Activated CD4-positive, alpha-beta T cell treated with anti-CD3 and anti-CD28 coated beads, Interleukin-2, amount 50 U/mL, for 1 hour (primary cell): Measurements from ENCODE around the gene EQTN.

Experiments used
- DNase-seq: peaks from one replicate; pipeline ENCODE4 v3.0.0-alpha.2; 2020

The EQTN gene

DNA sequence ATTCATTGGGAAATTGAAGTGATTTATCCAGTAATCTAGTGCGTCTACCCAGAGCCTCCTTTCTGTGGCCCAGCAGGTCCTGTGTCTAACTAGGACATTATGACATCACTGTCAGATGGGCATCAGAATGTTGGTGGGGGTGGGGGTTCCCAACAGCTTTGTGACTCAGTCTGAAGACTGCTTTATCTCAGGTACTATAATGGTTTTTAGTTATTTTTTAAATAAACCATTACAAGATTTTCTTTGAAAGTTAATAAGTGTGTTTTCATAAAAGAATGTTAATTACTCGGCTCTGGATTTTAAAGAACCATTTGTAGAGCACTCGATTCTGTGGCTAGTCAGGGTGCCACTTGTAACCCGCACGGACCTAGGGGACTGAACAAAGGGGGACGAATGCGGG is at the start of gene EQTN:
Gene EQTN (minus strand): TSS at position 101 of the 400 bp plus-strand sequence. CDS start 95 bp downstream, at position 6.
- no peak for DNase-seq

DNA sequence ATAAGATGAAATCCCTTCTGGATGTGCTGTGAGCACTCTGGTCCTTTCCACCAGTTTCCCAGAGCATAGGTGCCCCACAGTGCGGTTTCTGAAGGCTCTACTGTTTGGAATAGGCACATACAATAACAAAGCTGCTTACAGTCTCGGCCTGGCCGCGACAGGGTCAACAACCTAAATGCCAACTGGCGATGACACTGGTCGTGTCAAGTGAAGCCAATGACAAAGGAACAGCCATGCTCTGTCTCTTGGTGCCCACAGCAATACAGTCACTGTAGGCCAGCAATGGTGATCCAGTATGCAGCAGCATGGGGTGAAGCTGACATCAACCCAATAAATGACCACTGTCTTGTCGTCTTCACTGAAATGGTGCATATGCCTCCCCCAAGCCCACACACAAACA is 47.8 kb upstream of the EQTN start:
- no peak for DNase-seq

DNA sequence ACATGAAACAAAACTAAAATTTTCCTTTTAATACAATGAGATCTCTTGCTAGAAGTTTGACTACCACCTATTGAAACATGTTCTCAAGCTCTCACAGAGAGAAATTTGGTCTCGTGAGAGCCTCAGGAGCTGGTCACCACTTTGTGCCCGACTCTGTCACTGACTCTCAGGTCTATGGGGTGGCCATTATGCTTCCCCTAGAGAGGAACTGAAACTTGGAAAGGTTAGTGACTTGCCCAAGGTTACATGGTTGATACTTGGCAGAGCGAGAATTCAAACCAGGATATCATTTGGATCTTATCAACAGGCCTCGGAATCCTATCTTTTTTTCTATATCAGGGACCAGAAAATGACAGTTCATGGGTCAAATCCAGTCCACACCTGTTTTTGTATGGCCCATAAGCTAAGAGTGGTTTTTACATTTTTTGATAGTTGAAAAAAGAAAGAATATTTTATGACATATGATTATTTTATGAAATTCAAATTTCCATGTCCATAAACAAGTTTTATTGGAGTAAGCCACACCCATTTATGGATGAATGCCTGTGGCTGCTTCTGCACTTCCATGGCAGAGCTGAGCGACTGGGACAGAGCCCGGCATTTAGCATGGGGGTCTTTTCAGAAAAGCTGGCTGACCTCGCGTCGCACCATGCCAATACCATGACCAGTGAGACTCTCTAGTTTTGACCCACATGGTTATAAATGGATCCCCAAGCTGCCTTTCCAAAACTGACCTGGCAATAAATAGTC is 44.8 kb upstream of the EQTN start:
- DNase-seq = no peak

DNA sequence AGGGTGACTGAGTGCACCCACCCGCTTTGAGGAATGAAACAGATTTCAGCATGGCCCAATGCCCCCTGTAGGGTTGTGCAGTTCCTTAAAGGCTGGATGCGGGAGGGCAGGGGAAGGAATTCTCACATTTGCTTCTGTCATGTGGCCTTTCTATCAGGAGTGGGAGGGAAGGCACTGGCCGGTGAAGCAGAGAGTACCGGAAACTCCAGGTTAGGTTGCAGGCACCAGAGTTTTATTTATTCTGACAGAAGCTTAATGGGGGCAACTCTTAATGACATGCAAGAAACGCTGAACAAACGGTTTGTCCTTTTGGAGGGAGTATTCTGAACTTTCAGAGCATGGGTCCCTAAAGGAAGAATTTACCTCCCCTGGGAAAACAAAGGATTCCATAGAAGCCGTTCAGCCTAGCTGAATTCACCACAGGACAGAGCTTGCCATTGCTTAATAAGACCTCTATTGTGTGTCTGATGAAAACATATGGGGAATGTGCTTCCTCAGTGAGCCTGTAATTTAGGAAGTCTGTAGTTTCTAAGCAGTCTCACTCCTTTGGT is 44.1 kb upstream of the EQTN start:
- DNase-seq = no peak

DNA sequence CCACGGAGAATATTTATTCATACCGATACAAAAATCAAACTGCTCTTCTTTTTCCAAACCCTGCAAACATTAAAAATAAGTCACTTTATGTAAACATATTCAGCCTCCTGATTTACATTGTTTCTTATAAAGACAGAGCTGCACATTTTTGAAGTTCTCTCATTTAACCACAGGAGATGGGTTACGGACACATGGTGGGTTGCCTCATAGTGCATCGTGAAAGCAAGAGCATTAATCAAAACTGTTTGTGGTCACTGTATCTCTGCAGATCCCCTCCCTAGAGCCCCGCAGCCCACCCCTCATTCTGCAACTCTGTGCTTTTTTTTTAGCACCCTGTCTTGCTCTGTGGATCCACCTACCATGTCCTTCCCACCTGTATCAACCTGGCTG is 43.3 kb upstream of the EQTN start:
- no peak for DNase-seq

DNA sequence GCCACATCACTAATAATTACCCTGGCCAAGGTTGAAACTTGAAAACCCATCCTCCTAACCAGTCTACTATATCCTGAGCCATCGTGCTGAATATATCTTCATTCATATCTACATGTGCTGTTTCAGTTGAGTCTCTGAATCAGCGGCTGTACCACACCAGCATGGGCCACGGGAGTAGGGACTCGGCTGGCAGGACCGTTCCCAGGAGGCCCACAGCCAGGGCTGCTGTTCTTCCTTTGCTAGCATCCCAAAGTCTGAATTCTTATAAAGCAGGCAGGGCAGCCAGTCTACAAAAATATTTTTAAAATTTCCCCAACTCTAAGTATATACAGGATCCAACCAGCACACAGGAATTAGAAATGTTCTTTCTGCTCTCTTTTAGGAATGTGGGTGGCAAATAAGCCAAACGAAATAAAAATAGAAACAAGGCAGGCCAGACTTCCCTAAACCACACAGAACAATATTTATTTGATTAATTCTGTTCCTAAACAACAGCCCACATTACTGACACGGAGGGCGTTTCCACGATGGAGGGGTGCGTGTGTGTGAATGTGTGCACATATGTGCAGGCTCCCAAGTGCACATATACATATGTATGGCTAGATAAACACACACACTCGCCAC is 42.8 kb upstream of the EQTN start:
- no peak for DNase-seq

DNA sequence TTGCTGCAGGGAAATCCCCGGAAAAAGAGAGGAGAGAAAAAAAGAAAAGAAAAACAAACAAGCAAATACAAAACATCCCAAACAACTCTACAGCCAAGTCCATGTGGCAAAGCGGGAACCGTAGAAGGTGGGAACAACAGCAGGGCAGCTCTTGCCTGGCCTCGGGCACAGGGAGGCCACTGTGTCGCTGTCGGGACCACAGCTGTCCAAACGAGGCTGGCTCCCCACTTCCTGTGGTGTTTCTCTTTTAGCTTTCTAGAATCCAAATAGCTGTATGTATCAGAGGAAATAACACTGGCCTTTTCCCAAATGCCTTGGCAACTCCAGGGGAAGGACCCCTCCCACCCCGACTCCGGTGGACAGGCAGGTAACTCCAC is 41.6 kb upstream of the EQTN start:
- no peak for DNase-seq

DNA sequence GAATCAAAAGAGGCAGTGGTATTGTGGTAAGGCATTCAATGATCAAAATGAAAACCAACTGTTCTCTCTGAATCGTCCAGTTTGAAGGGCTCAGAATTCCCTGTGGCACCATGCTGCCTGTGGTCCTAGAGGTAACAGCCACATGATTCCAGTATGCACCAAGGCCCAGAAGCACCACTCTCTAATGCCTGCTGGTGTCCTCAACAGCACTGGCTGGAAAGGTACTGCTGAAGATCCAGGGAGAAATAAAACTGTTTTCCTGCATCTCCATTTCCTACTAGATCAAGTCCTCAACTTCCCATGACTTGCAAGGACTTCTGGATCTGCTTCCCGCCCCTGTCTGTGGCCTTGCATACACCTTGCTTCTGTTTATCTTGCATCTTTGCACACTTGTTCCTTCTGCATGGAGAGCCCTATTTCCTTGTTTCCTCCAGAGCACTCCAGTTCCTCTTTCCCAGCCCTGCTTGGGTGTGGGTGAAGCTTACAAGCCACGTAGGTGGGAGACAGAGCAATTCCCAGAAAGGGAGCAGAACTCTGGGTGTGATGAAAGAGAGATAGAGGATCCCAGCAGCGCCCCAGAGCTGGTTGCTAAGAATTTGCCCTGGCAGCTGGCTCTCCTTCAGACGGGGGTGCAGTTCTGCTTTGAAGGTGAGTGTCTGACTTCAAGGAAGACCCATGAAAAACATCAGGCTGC is 41.0 kb upstream of the EQTN start:
- DNase-seq = no peak

DNA sequence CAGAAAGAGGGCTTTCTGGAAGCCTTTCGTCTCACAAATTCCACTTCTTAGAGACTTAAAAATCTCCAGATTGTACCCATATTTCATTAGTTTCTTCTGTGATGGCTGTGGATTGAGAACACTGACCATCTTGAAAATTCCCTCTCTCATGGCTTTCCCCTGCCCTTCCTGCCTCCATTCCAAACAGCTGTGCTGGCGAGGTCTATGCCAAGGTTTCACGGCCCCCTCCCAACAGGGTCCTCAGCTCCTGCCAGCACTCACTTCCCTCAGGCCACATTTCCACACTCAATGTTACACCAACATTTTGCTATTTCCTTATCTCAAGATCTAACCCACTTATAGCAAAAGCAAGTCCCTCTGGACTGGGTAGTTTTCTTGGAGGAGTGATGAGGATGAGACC is 40.3 kb upstream of the EQTN start:
- DNase-seq = no peak

DNA sequence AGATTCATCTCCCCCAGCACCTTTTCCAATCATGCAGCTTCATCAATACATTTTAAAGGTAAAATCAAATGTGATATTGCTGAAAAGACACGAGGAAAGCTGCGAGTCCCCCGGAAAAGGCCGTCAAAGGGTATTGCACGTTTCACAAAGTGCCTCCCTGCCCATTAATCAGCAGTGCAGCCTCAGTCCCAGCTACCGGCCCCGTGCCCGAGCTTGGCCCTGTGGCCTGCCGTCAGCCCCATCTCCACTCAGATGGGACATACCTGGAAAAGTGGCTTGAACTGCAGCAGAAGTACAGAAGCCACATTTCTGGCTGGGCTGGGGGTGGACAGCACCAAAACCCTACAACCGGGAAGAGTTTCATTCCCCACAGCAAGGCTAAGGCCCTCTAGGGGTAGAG is 39.9 kb upstream of the EQTN start:
- DNase-seq = no peak

DNA sequence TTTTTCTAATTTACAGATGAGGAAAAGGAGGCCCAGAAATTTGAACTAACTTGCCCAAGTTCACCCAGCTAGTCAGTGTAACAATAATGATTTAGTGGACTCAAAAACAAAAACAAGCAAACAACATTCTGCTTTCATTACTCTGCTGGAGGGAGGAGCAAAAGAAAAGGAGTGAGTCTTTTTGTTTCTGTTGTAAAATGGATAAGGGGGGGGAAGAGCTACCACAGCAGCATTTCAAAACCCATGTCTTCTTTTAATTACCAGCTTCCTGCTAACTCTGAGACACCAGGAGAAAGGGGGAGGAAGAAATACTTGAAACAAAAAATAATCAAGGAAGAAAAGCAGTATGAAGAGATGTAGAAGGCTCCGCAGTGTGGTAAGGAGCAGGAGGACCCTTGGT is 39.2 kb upstream of the EQTN start:
- DNase-seq = no peak

DNA sequence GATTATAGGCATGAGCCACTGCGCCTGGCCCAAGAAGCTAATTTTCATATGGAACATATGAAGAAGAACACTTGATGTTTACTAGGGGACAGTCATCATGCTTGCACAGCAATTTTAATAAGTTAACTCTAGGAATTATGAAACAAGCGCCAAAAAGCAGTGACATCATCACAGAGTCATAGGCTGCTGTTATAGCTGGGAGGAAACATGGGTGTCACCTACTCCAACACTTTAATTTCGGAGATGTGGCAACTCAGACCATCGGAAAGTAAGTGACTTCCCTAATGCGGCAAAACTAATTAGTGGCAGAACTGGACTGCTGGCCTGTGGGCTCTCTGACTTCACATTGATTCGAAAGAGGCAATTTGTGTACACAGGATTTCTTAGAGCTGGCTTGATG is 38.1 kb upstream of the EQTN start:
- no peak for DNase-seq

DNA sequence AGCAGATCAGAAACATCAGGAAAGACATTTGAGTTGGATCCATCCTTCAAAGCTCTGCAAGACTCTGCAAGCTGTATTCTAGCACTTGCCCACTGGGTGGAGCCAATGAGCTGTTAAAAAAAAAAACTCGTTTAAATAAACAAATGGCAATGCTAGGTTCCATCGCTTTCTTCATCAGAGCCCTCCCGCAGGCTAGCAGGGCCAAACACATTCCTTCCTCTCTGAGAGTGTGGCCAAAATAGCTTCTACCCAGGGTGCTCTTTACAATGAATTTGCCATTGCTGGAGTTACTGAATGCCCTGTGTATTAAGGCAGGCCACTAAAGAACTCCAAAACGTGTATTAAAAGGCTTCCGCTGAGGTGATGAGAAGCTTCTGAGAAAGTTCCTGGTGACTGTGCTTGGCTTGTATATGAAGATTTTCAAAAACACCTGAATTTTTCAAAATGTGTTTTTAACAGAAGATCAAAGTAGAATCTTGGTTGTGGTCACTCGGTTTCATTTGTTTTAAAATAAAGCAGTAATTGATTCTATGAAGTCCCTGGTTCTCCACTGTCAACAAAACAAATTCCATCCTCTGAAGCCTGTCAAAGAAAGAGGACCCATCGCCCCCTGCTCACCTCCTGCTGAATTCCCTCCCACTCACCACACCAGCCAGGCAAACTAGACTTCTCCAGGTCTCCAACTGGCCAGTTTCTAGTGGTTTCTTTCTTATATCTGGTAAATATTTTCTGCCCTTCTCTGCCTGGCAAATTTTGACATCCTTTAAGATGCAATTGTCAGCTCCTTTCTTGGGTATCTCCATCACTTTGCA is 36.5 kb upstream of the EQTN start:
- peak; percentile 27 for DNase-seq

DNA sequence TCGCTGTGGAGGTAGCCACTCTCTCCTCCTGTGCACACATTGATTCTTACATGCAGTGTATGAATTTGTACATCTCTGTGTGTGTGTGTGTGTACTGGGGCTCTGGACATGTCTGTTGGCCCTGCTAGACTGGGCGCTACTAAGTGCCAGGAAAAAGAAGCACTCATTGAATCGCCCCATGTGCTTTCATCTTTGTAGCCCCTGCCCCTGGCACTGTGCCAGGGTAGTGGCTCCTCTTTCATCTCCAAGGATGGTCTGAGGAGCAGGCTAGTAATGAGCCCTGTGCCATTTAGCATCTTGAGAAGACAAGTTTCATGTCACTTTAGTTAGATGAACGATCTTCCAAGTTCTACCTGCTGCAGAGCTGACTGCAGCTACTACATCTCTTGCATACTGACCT is 34.4 kb upstream of the EQTN start:
- no peak for DNase-seq

DNA sequence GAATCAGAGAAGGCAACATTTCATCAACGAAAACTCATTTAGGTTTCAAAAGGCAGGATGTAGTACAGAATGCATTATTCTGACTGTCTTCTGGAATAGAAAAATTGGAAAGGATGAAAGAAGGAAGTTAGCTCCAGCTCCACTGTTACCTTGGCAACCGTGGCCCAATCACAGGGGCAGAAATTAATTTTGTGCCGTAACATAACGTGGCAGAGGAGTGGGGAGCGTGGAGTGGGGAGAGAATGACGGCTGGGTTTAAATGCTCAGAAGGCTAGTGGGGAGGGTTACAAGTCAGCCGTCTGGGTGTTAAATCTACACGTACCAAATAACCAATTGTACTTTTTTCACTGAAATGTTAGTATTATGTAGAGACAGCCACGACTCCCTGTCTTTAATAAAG is 32.3 kb upstream of the EQTN start:
- no peak for DNase-seq

DNA sequence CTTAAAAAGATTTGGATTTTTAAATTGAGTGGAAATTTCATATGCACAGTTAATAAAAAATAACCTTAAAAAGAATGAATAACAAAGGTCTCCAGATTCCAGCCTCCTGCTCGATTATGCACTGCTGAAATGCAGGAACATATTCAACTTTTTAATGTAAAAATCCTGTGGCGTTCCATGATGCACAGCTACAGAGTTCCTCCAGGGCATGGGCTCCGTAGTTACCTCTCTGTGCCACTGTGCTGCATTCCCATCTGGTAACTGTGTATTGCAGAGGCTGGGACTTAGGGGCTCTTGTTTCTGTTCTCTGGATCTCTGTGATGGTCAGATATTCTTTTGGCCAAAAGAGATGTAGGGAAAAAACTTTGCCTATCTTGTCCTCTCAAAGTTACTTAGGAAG is 31.5 kb upstream of the EQTN start:
- DNase-seq = no peak

DNA sequence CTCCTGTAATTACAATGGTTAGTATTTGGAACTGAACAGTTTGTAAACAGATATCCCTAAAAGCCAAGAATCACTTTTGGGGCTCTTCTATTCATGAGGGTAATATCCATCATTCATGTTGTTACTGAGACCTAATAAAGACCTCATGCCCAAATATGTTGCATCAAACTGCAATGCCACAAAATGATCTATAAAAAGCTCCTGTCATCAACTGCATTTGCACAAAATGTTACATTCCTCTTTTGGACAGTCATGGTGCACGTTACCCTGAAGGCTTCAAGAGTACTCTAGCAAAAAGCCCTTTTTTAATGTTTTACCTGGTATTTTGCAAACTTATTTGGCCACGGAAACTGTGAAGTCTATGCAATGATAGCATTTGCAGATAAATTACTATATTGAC is 14.2 kb upstream of the EQTN start:
- DNase-seq = no peak

DNA sequence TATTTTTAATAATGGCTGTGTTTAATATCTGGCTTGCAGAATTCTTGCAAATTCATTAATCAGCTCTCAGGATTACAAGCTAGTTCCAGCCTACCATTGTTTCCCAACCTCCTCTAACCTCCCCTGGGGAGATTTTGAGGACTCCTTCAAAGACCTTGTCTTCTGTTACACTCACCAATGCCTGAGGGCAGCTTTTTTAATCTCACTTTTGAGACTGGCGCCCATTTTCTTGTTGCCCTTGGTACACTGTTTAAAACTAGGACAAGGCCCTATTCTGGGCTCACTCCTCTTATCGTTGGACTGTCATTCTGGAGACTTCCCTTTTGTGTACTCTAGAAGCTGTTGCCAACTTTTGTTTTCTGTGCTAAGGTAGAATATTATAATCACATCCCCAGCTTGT is 13.6 kb upstream of the EQTN start:
- no peak for DNase-seq

DNA sequence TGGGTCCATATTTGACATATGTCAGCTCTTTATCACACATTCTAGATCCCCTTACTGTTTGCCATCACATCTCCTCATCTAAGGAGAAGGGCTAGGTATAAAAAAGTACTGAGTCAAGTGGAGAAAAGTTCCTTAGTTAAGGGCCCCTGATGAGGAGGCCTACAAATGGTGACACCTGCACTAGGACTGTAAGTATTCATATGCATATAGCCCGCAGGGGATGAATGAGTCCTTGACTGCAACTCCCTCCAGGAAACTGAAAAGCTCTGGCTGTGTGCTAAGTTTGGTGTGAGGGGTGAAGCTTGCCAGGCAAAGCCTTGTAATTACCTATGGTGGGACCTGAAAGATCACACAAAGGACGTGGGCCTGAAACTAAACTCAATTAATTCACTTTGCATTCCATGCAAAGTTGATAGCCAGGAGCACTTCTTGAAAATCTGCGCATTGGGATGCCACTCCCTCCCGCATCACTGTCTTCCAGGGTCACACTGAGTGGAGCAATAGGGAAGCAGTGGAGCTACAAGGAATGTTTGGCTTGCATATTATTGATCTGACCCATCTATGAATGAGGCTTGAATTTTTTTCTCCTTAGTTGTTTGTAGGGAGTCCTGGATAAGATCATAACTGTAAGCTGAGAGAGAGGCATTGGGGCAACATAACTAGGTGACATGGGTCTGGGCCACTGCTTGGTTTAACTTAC is 11.9 kb upstream of the EQTN start:
- DNase-seq = no peak

DNA sequence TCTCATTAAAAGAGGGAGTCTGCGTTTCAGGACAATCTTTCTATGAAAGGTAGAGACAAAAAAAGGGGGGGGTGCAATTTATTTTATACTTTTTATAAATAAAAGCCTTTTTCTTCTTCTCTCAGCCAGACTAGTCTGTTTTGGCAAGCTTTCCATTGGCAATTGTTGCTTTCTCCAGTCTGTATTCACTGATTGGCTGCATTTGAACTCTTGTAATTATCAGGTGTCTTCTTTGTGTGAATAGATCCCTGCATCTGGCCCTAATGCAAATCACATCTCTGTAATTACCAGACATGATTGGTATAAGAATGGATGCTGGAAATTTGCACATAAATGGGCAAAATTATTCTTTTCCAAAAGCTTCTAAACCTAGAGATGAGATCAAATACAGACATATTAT is 7.6 kb upstream of the EQTN start:
- DNase-seq = no peak

DNA sequence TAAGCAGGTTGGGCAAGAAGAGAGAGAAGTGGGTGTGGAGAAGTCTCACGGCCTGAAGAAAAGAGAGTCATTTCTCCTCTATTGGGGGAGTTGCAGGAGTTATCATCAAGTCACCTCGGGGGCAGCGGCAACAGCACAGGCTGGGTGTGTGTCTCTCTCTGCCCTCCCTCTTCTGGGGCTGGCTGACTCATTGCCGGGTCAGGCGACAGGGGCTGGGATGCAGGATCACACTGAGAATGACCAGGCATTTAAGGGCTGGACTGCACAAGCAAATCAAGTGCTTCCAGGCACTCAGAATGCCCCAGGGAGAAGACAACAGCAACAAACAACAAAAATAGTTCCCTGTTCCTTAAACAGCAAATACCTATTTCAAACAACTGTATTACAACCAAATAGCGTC is 6.3 kb upstream of the EQTN start:
- no peak for DNase-seq

DNA sequence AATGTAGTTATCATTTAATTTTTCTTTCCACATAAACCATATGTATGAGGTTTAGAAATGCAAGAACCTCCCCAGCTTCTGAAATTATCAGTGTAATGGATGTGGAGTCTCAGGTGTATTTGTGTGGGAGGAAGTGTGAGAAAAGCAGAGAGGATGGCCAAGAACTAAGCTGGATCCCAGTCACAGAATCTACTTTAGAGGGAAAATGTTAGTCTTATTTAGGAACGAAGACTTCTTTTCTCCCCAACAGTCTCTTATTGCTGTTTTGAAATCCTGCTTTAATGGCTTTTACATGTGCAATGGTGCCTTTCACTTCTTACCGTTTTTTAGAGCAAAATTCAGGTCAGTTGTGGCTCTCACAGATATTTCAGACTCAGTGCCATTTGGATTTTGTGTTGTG is 3.0 kb downstream of the EQTN start:
- DNase-seq = no peak
